ENCODE data around the gene SNX17. TPM values are rescaled to one million over a fixed set of nuclear protein-coding genes. Genes with fewer than 3 reads are reported as not detected.

SNX17 gene
- total and polyA plus RNA-seq, 2 of the 13 experiments (the other 11 are each of a cell fraction or from before 2014, with no cell fraction given) = 75.0 to 109 TPM

DNA sequence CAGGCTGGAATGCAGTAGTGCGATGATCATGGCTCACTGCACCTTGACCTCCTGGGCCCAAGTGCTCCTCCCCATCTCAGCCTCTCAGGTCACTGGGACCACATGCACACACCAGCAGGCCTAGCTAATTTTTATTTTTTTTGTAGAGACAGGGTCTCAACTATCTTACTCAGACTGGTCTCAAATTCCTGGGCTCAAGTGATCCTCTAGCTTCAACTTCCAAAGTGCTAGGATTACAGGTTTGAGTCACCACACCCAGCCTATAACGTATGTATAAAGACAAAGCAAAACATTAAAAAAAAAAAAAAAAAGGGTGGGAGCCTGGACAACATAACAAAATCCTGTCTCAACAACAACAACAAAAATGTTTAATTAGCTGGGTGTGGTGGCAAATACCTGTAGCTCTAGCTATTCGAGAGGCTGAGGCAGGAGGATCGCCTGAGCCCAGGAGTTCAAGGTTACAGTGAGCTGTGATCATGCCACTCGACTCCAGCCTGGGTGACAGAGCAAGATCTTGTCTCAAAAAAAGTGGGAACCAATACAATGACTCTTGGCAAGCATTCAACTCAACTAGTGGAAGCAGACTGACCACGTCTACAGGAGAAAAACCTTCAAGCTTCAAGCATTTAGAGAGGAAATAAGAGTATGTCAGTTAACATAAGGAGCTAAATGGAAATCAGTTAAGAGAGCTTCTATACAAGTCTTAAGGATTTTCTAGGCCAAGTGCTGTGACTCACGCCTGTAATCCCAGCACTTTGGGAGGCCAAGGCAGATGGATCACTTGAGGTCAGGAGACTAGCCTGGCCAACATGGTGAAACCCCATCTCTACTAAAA lies 16.4 kb upstream of the SNX17 start (continued):
- TF ChIP-seq ZNF318 (CRISPR knock-in tag; IDR thresholded peaks at IDR 0.05) (no peak), YEATS4 (CRISPR knock-in tag; IDR thresholded peaks at IDR 0.05; ENCODE audit: borderline replicate concordance) (peak; percentile 71), MEIS2 (CRISPR knock-in tag; IDR thresholded peaks at IDR 0.05) (no peak), KMT2B (CRISPR knock-in tag; IDR thresholded peaks at IDR 0.05) (no peak), EED (CRISPR knock-in tag; IDR thresholded peaks at IDR 0.05) (no peak), THAP8 (CRISPR knock-in tag; IDR thresholded peaks at IDR 0.05; ENCODE audit: borderline replicate concordance) (no peak), FOXA1 (IDR thresholded peaks at IDR 0.05) (no peak), FOXA1 (CRISPR knock-in tag; IDR thresholded peaks at IDR 0.05) (no peak), FOXO1 (CRISPR knock-in tag; IDR thresholded peaks at IDR 0.05) (no peak), SP4 (CRISPR knock-in tag; IDR thresholded peaks at IDR 0.05) (peak; percentile 42; the same call in 1 of the 2 replicates), ATF2 (CRISPR knock-in tag; IDR thresholded peaks at IDR 0.05) (peak; percentile 20; the same call in 1 of the 2 replicates), SIX1 (CRISPR knock-in tag; IDR thresholded peaks at IDR 0.05; ENCODE audit: borderline replicate concordance) (peak; percentile 41), MBNL3 (CRISPR knock-in tag; conservative IDR thresholded peaks at IDR 0.05) (no peak)
- TF ChIP-seq, protein P1, sequence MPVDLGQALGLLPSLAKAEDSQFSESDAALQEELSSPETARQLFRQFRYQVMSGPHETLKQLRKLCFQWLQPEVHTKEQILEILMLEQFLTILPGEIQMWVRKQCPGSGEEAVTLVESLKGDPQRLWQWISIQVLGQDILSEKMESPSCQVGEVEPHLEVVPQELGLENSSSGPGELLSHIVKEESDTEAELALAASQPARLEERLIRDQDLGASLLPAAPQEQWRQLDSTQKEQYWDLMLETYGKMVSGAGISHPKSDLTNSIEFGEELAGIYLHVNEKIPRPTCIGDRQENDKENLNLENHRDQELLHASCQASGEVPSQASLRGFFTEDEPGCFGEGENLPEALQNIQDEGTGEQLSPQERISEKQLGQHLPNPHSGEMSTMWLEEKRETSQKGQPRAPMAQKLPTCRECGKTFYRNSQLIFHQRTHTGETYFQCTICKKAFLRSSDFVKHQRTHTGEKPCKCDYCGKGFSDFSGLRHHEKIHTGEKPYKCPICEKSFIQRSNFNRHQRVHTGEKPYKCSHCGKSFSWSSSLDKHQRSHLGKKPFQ (CRISPR knock-in tag; IDR thresholded peaks at IDR 0.05; ENCODE audit: insufficient replicate concordance) = peak; percentile 88
- TF ChIP-seq, protein P2, sequence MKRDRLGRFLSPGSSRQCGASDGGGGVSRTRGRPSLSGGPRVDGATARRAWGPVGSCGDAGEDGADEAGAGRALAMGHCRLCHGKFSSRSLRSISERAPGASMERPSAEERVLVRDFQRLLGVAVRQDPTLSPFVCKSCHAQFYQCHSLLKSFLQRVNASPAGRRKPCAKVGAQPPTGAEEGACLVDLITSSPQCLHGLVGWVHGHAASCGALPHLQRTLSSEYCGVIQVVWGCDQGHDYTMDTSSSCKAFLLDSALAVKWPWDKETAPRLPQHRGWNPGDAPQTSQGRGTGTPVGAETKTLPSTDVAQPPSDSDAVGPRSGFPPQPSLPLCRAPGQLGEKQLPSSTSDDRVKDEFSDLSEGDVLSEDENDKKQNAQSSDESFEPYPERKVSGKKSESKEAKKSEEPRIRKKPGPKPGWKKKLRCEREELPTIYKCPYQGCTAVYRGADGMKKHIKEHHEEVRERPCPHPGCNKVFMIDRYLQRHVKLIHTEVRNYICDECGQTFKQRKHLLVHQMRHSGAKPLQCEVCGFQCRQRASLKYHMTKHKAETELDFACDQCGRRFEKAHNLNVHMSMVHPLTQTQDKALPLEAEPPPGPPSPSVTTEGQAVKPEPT (CRISPR knock-in tag; IDR thresholded peaks at IDR 0.05; ENCODE audit: low read depth) = no peak

Data from HepG2 (cell line).